ENCODE data around the gene TEAD3. TPM values are rescaled to one million over a fixed set of nuclear protein-coding genes. Genes with fewer than 3 reads are reported as not detected.

Gene TEAD3
- total RNA-seq, 1 experiment from 2014 or later: 27.0 TPM

DNA sequence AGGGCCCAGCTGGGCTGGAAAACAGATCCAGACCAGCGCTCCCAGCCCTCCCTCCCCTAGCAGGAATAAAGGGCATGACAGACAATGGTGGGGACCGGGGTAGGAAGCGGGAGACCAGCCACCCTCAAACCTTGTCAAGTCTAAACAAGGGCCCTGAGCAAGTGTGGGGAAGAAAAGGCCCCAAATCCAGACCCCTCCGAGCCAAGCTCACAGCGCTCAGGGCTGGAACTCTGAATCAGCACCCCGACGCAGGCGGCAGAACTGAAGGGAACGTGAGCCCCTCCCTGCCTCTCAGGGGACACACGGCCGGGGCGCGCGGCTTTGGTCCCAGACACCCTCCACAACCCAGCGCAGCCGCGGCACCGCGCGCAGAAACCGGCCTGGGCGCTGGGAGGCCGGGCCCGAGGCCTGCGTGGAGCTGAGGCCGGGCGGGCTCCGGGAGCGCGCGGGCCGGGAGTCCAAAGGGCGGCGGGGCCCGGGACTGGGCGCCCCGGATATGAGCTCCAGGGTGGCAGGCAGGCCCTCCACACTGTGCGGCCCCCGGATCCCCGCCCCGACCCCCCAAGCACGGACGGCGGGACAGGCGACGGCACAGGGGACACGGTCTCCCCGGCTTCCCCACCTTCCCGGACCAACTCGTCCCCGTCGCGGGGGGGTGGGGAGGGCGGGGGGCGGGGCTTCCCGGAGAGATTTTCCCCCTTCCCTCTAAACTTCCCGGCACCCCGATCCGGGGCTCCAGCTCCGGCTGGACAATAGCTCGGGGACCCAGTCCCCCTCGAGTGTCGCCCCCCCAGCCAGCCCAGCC, 641 bp downstream of the TEAD3 start:
- Histone ChIP-seq H3K9me3 (ENCODE audit: control insufficient read depth, low read depth, low read length) (no peaks in the 10 kb centered on the region), H3K27me3 (ENCODE audit: insufficient read depth, low read length) (no peaks in the 10 kb centered on the region; the same call in 1 of the 2 replicates), H3K23ac (ENCODE audit: insufficient read length, low read depth, low read length) (no peak overlapping the region), H3K14ac (ENCODE audit: insufficient read depth, low read length) (no peak overlapping the region; the same call in 1 of the 2 replicates), H4K91ac (ENCODE audit: insufficient read length, low read depth, low read length) (no peak overlapping the region), H4K5ac (ENCODE audit: insufficient read length, low read depth, low read length) (no peak overlapping the region), H3K9ac (ENCODE audit: extremely low read depth, insufficient read length, low read length) (no peak overlapping the region), H2BK12ac (ENCODE audit: insufficient read length, low read depth, low read length) (no peak overlapping the region), H4K8ac (replicated peaks; ENCODE audit: insufficient read length, low read depth, low read length) (no peak overlapping the region), H2AFZ (ENCODE audit: low read length) (no peak overlapping the region), H3K4me2 (ENCODE audit: insufficient read depth, insufficient read length, low read length) (peak overlapping the region; percentile 49), H3K56ac (ENCODE audit: insufficient read length, low read depth, low read length) (no peak overlapping the region), H2BK20ac (ENCODE audit: low read depth, low read length, poor library complexity, severe bottlenecking) (no peak overlapping the region), H3K4me1 (ENCODE audit: insufficient read depth, low read length) (peaks cover 13% of the 10 kb centered on the region; the same call in 1 of the 2 replicates), H3K4ac (ENCODE audit: low read depth, low read length) (no peak overlapping the region), H2BK5ac (ENCODE audit: insufficient read length, low read length) (no peak overlapping the region), H4K20me1 (ENCODE audit: control insufficient read depth, insufficient read depth, insufficient read length) (peaks cover 3% of the 10 kb centered on the region), H3K18ac (ENCODE audit: insufficient read length, low read depth, low read length) (no peak overlapping the region), H2AK5ac (ENCODE audit: insufficient read length, low read length) (no peak overlapping the region), H3T11ph (ENCODE audit: low read length) (no peak overlapping the region), H3K79me2 (ENCODE audit: insufficient read depth, low read length) (peaks cover 2% of the 10 kb centered on the region; the same call in 1 of the 2 replicates), H3K23me2 (ENCODE audit: insufficient read length, low read depth, low read length, poor library complexity, severe bottlenecking) (peaks cover 15% of the 10 kb centered on the region), H2BK15ac (ENCODE audit: low read depth, low read length) (no peak overlapping the region), H3K79me1 (ENCODE audit: insufficient read depth, low read depth, low read length, poor library complexity, severe bottlenecking) (no peaks in the 10 kb centered on the region), H2BK120ac (ENCODE audit: low read depth, low read length, poor library complexity, severe bottlenecking) (no peak overlapping the region), H3K27ac (ENCODE audit: insufficient read length, low read depth, low read length) (no peak overlapping the region)
- TF ChIP-seq, protein P1, sequence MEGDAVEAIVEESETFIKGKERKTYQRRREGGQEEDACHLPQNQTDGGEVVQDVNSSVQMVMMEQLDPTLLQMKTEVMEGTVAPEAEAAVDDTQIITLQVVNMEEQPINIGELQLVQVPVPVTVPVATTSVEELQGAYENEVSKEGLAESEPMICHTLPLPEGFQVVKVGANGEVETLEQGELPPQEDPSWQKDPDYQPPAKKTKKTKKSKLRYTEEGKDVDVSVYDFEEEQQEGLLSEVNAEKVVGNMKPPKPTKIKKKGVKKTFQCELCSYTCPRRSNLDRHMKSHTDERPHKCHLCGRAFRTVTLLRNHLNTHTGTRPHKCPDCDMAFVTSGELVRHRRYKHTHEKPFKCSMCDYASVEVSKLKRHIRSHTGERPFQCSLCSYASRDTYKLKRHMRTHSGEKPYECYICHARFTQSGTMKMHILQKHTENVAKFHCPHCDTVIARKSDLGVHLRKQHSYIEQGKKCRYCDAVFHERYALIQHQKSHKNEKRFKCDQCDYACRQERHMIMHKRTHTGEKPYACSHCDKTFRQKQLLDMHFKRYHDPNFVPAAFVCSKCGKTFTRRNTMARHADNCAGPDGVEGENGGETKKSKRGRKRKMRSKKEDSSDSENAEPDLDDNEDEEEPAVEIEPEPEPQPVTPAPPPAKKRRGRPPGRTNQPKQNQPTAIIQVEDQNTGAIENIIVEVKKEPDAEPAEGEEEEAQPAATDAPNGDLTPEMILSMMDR (conservative IDR thresholded peaks at IDR 0.05): no peak
- H3K27me3 Mint-ChIP-seq (ENCODE audit: low read depth): peaks cover 33% of the 10 kb centered on the region
- no peak for DNase-seq
- H3K36me3 Mint-ChIP-seq (ENCODE audit: insufficient read depth in 1 of 3, low read depth in 3 of 3): peaks cover 0 to 4% (median 0%) of the 10 kb centered on the region in 3 experiments; a peak in 2 of 7 replicates
- no CpG with 5 or more reads among the region's 63 CpGs for WGBS (ENCODE audit: extremely low coverage, insufficient read length, low lambda C conversion rate)
- peak overlapping the region; percentile 77 to 87 for H3K4me3 Mint-ChIP-seq
- H3K9me3 Mint-ChIP-seq: no peaks in the 10 kb centered on the region
- peaks cover 59 to 63% of the 10 kb centered on the region in 2 experiments for H3K4me1 Mint-ChIP-seq
- H3K27ac Mint-ChIP-seq: no peak overlapping the region
